Muscle of leg (tissue), 11 donors: ENCODE data around the gene RNF214. TPM values are rescaled to one million over a fixed set of nuclear protein-coding genes. Genes with fewer than 3 reads are reported as not detected.

Experiments
- DNase-seq: peaks from one replicate; pipeline ENCODE4 v3.0.0; 2013
- H3K27ac ChIP-seq: one replicate; pipeline ENCODE4 v1.5.1; 2013; ENCODE audit warnings: mild to moderate bottlenecking, low read length, control low read depth
- H3K27me3 ChIP-seq: one replicate; pipeline ENCODE4 v1.6.1; 2013; ENCODE audit warnings: low read length; ENCODE audit not compliant: control insufficient read depth, insufficient read depth
- H3K36me3 ChIP-seq: one replicate; pipeline ENCODE4 v1.6.1; 2013; ENCODE audit warnings: low read length; ENCODE audit not compliant: control insufficient read depth, insufficient read depth
- H3K4me1 ChIP-seq: one replicate; pipeline ENCODE4 v1.6.1; 2013; ENCODE audit warnings: low read length; ENCODE audit not compliant: control insufficient read depth, insufficient read depth
- H3K4me3 ChIP-seq: one replicate; pipeline ENCODE4 v1.5.1; 2013; ENCODE audit warnings: low read length, control low read depth
- H3K9me3 ChIP-seq: replicated peaks from 2 replicates; pipeline ENCODE4 v1.6.1; 2013; ENCODE audit warnings: low read depth, low read length; ENCODE audit not compliant: control insufficient read depth
- WGBS: methylation state at CpG from one replicate; pipeline ENCODE4 v1.1.5; 2013; ENCODE audit warnings: missing lambda C conversion rate; ENCODE audit not compliant: insufficient coverage; 5-methylcytosine and 5-hydroxymethylcytosine counted together
- polyA plus RNA-seq, 8 donors: library from polyadenylated mRNA; unstranded; fragments of 120-200 nt; gene quantifications; one replicate each; pipeline versions ENCODE4 v1.2.1 to v1.2.3, GENCODE V29; 2013; ENCODE audit warnings: inconsistent platforms in 1 of 8, low replicate concordance in 1 of 8; ENCODE audit not compliant: insufficient read length in 8 of 8, insufficient read depth in 1 of 8
- total RNA-seq: library from RNA; stranded (reverse); fragments of 120-200 nt; gene quantifications from one replicate; pipeline ENCODE4 v1.2.4, GENCODE V29; 2013

RNF214 gene
- total and polyA plus RNA-seq, 9 donors: 11.0 to 19.4 (median 16.9) TPM

DNA sequence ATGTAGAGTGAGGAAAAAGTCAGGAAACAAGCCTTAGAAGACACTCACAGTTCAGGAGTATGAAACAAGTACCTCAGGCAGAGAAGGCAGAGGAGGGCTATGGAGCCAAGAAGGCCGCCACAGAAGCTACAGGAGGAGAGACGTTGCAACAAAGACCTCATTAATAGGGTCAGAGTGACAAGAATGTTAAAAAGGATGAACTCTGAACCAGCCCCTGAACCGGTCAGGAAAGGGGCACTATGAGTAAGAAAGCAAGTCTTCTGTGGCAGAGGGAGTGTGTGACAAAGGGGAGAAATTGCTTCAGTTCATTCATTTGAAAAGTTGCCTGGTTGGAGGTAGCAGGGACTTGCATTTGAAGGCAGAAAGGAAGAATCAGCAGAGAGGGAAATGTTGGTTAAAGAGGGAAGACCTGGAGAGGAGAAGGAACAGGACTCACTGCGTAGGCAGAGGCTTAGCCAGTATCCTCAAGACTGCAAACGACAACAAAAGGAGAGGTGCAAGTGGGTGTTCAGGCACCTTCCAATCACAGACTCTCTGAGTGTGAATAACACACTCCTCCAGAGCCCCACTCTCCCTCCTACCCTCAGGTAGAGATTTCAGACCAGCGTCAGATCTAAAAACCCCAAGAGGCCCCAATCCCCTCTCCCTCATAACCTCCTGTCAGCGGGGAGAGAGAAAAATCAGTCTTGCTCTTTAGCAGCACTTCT is 17.9 kb upstream of the RNF214 start:
- Histone ChIP-seq H3K4me1 (peaks cover 29% of the 10 kb centered on the region), H3K36me3 (peaks cover 60% of the 10 kb centered on the region), H3K27me3 (no peaks in the 10 kb centered on the region), H3K9me3 (no peaks in the 10 kb centered on the region), H3K27ac (no peak overlapping the region), H3K4me3 (no peak overlapping the region)
- 59% methylated on average over 5 of the region's 7 CpGs for WGBS
- no peak for DNase-seq

DNA sequence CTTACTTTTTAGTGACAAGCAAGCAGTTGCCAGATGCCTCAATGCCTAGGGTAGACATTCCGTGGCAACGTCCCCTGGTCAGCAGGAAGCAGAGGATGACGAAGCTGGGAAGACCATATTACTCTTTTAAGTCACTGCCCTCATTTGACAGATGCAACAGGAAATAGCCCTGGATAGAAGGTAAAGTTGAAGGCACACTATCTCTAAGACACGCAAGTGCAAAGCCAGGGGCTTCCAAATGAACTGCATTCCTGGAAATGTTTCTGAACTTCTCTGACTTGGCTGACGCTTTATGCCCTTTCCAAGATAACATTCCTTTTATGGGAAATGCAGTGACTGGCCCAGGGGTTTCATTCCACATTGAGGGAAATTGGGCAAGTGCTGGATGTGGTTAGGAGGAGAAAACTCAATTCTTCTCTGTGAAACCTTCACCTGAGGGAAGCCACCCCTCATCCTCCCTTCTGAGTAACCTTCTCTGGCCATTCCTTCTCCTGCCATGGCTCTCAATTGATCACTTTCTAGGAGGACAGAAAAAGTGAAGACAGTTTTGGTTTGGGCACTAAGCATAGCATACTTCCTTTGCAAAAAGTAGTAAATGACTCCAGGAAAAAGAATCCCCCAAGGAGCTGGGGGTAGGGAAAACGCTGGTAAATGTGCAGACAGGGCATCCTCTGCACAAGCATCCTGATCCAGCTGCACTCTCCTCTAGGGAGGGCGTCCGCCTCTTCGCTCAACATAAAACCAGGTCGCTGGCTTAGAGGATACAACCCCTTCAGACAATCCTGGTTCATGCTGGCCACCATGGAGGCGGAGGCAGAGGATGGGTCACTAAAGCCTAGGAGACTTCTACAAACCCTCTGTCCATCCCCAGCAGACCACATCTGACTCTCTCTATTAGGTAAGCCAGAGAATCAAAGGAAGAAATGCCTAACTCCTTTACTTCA is 15.1 kb upstream of the RNF214 start:
- H3K4me3 ChIP-seq: no peak overlapping the region
- peak overlapping the region; percentile 79 for H3K27ac ChIP-seq
- H3K4me1 ChIP-seq: peaks cover 58% of the 10 kb centered on the region
- peaks cover 60% of the 10 kb centered on the region for H3K36me3 ChIP-seq
- 63% methylated on average over 3 of the region's 11 CpGs for WGBS
- no peaks in the 10 kb centered on the region for H3K9me3 ChIP-seq
- no peaks in the 10 kb centered on the region for H3K27me3 ChIP-seq
- peak; percentile 19 for DNase-seq

DNA sequence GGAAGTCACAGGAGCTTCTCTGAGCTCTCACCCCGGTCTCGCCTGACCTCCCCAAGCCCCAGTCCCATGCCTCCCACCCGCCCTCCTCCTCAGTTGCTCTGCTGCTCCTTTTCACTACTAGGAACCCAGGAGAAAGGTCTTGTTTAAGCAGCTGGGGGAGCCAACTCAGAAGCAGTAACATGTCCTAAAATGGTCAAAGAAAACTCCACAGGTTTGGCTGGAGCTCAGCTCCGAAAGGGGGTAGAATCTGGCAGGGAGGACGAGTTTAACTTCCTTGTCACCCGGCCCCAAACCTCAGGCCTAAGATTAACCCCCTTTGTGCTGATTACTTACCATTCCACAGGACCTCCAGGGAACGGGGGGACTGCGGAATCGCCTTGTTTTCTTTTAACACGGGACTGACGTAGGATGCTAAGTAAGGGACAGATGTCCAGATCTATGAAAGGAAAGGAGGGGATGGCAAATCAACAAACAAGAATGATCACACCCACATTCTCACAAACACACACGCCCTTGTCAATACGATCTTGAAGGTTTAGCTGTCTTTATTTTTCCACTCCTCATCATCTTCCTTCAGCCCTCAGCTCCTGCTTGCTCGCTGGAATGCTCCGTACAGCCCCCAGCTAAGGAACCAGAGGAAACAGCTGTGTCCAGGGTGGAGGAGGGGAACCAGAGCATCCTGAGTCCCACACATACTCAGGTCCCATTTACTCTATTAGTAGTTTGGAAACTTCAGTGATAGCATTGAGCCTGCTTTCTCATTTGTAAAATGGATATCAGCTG is 14.1 kb upstream of the RNF214 start:
- Histone ChIP-seq H3K36me3 (peaks cover 58% of the 10 kb centered on the region), H3K4me1 (peaks cover 66% of the 10 kb centered on the region), H3K4me3 (no peak overlapping the region), H3K9me3 (no peaks in the 10 kb centered on the region), H3K27ac (peak overlapping the region; percentile 79), H3K27me3 (no peaks in the 10 kb centered on the region)
- 45% methylated on average over 4 of the region's 15 CpGs for WGBS
- DNase-seq: peak; percentile 56

- Histone ChIP-seq H3K4me3 (no peak overlapping the region), H3K4me1 (peaks cover 72% of the 10 kb centered on the region), H3K36me3 (peaks cover 59% of the 10 kb centered on the region), H3K27ac (peak overlapping the region; percentile 79), H3K9me3 (no peaks in the 10 kb centered on the region), H3K27me3 (no peaks in the 10 kb centered on the region)
- DNase-seq: no peak
- 76% methylated on average over 9 of the region's 9 CpGs for WGBS
These were observed 13.5 kb upstream of the RNF214 start for GRCh38 chr11:117219001-117219400.

GRCh38 chr11:117219455-117219854 is 13.0 kb upstream of the RNF214 start:
- H3K9me3 ChIP-seq: no peaks in the 10 kb centered on the region
- no peak overlapping the region for H3K4me3 ChIP-seq
- peak overlapping the region; percentile 92 for H3K27ac ChIP-seq
- peaks cover 75% of the 10 kb centered on the region for H3K4me1 ChIP-seq
- no peak for DNase-seq
- H3K27me3 ChIP-seq: no peaks in the 10 kb centered on the region
- H3K36me3 ChIP-seq: peaks cover 58% of the 10 kb centered on the region
- 86% methylated on average over 8 of the region's 8 CpGs for WGBS

- H3K27me3 ChIP-seq: no peaks in the 10 kb centered on the region
- peak overlapping the region; percentile 92 for H3K27ac ChIP-seq
- 95% methylated on average over 4 of the region's 4 CpGs for WGBS
- H3K4me3 ChIP-seq: no peak overlapping the region
- no peak for DNase-seq
- peaks cover 80% of the 10 kb centered on the region for H3K4me1 ChIP-seq
- H3K36me3 ChIP-seq: peaks cover 55% of the 10 kb centered on the region
- H3K9me3 ChIP-seq: no peaks in the 10 kb centered on the region
These were observed 12.5 kb upstream of the RNF214 start for GRCh38 chr11:117219995-117220394.

DNA sequence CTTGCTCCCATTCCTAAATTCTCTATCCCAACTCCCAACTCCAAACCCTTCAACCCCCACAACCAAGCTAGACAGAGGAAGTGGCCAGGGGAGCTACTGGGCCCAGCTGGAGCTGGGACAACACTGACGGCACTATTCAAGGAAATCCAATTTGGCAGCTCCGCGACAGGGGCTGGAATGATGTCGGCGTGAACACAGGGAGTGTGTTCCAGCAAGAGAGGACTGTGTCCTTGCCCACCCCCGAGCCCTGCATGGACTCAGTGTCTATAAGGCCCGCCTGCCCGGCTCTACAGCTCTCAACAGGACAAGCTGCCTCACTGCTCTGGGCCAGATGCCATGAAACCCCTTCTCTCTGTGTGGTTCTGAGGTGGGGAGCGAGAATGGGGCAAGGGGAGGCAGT is 11.9 kb upstream of the RNF214 start:
- Histone ChIP-seq H3K4me1 (peaks cover 80% of the 10 kb centered on the region), H3K27ac (peak overlapping the region; percentile 92), H3K27me3 (no peaks in the 10 kb centered on the region), H3K9me3 (no peaks in the 10 kb centered on the region), H3K36me3 (peaks cover 59% of the 10 kb centered on the region), H3K4me3 (no peak overlapping the region)
- 57% methylated on average over 5 of the region's 9 CpGs for WGBS
- DNase-seq: peak; percentile 89

GRCh38 chr11:117220999-117221774 is 11.3 kb upstream of the RNF214 start:
- peaks cover 59% of the 10 kb centered on the region for H3K36me3 ChIP-seq
- H3K27me3 ChIP-seq: no peaks in the 10 kb centered on the region
- DNase-seq: peak; percentile 91
- 77% methylated on average over 4 of the region's 7 CpGs for WGBS
- H3K27ac ChIP-seq: peak overlapping the region; percentile 92
- no peak overlapping the region for H3K4me3 ChIP-seq
- H3K4me1 ChIP-seq: peaks cover 80% of the 10 kb centered on the region
- H3K9me3 ChIP-seq: no peaks in the 10 kb centered on the region

GRCh38 chr11:117221775-117222517 is 10.5 kb upstream of the RNF214 start:
- peaks cover 78% of the 10 kb centered on the region for H3K4me1 ChIP-seq
- peaks cover 52% of the 10 kb centered on the region for H3K36me3 ChIP-seq
- 20% methylated on average over 6 of the region's 7 CpGs for WGBS
- no peaks in the 10 kb centered on the region for H3K9me3 ChIP-seq
- no peaks in the 10 kb centered on the region for H3K27me3 ChIP-seq
- DNase-seq: peak; percentile 92
- peak overlapping the region; percentile 92 for H3K27ac ChIP-seq
- no peak overlapping the region for H3K4me3 ChIP-seq
